Measurements from ENCODE around the gene OMP. TPM values are rescaled to one million over a fixed set of nuclear protein-coding genes. Genes with fewer than 3 reads are reported as not detected.

The OMP gene
- total and polyA plus RNA-seq, 2 of the 13 experiments (the other 11 are each of a cell fraction or from before 2014, with no cell fraction given): not detected

- peaks cover 51% of the 10 kb centered on the region for H3K4me1 ChIP-seq (ENCODE audit: insufficient read depth, low read length)
- TF ChIP-seq ZNF629 (CRISPR knock-in tag; conservative IDR thresholded peaks at IDR 0.05) (0 out of 2 replicates have a peak, but pooled peaks have one; percentile 28), ZNF17 (CRISPR knock-in tag; IDR thresholded peaks at IDR 0.05) (no peak), ZBTB26 (CRISPR knock-in tag; IDR thresholded peaks at IDR 0.05; ENCODE audit: borderline replicate concordance) (no peak), NR2F1 (CRISPR knock-in tag; IDR thresholded peaks at IDR 0.05) (peak in 1 of 2 experiments; percentile 20; a peak in 1 of 4 replicates), PHF5A (CRISPR knock-in tag; IDR thresholded peaks at IDR 0.05; ENCODE audit: low read depth, unreplicated experiment) (no peak), MYC (CRISPR knock-in tag; IDR thresholded peaks at IDR 0.05; ENCODE audit: borderline replicate concordance) (no peak), ZSCAN31 (CRISPR knock-in tag; IDR thresholded peaks at IDR 0.05; ENCODE audit: low read depth) (no peak), ZFP62 (CRISPR knock-in tag; IDR thresholded peaks at IDR 0.05) (no peak), ZNF121 (CRISPR knock-in tag; IDR thresholded peaks at IDR 0.05) (no peak), CREB3 (CRISPR knock-in tag; IDR thresholded peaks at IDR 0.05) (no peak), MATR3 (CRISPR knock-in tag; IDR thresholded peaks at IDR 0.05) (no peak), CHD2 (IDR thresholded peaks at IDR 0.05; ENCODE audit: low read depth, low read length) (no peak), FOXK2 (IDR thresholded peaks at IDR 0.05) (no peak), IRX3 (CRISPR knock-in tag; IDR thresholded peaks at IDR 0.05; ENCODE audit: borderline replicate concordance, low read depth) (no peak), NR2C2 (CRISPR knock-in tag; IDR thresholded peaks at IDR 0.05; ENCODE audit: borderline replicate concordance) (peak; percentile 74), RFX5 (IDR thresholded peaks at IDR 0.05; ENCODE audit: low read depth, low read length) (no peak), HMG20A (CRISPR knock-in tag; IDR thresholded peaks at IDR 0.05; ENCODE audit: borderline replicate concordance) (no peak)
- H4K20me1 ChIP-seq (ENCODE audit: insufficient read depth, low read length): 0 out of 2 replicates have a peak, but pooled peaks cover 4% of the 10 kb centered on the region
- H3K4me2 ChIP-seq (ENCODE audit: low read depth, low read length): peak overlapping the region; percentile 24; the same call in 1 of the 2 replicates
- no peak overlapping the region for H3K27ac ChIP-seq (ENCODE audit: extremely low read length, insufficient read depth, low read length)
- POLR2A ChIA-PET: interaction anchor here (1.3 to 3.6 kb wide), 2 partner anchors 22 to 30 kb away, joined by 4 to 16 read pairs; no protein-coding TSS in a partner anchor
- ATAC-seq: no peak
- H3K4me3 ChIP-seq (replicated peaks in 1 of 3; ENCODE audit: insufficient read depth in 1 of 3, low read depth in 2 of 3, low read length in 3 of 3): no peak overlapping the region
- BruUV-seq (replicated peaks): no TSS peak
- CTCF ChIA-PET (ENCODE audit: low intra/inter-chr PET ratio, low total read pairs): no interaction called here
- H3K27me3 ChIP-seq (ENCODE audit: control insufficient read depth in 1 of 2, insufficient read depth in 2 of 2, low read length in 2 of 2): peaks cover 14 to 43% of the 10 kb centered on the region in 2 experiments; a peak in 4 of 5 replicates
- H3K9me3 ChIP-seq (ENCODE audit: low read length): peaks cover 6% of the 10 kb centered on the region
- intact Hi-C loops (cut with micrococcal nuclease; ENCODE audit: unreplicated experiment): no loop called here
- DNase-seq (ENCODE audit: low spot score): no peak
- in situ Hi-C loops (cut with HindIII; ENCODE audit: extremely low pct_ligation_motif_present, low pct_unique_long_range_greater_than_20kb): no loop called here
- FAIRE-seq: no peak
- no peak overlapping the region for H2AFZ ChIP-seq (ENCODE audit: low read length)
- H3K79me2 ChIP-seq (ENCODE audit: insufficient read depth, low read length): no peaks in the 10 kb centered on the region
- H3K36me3 ChIP-seq (replicated peaks in 1 of 2; ENCODE audit: control insufficient read depth in 1 of 2, insufficient read depth in 2 of 2, low read length in 2 of 2): no peaks in the 10 kb centered on the region
- H3K9ac ChIP-seq (ENCODE audit: insufficient read depth, low read depth, low read length): no peak overlapping the region
- WGBS (ENCODE audit: low lambda C conversion rate): 8% methylated on average over 4 of the region's 4 CpGs
These were observed 37.9 kb upstream of the OMP start for GRCh38 chr11:77064648-77065217.

All from HepG2 (cell line).